Neural cell (in vitro differentiated cells): Measurements from ENCODE around the gene PIGC.

Experiments
- POLR2AphosphoS5 ChIP-seq: IDR thresholded peaks from 2 replicates; pipeline ENCODE4 v1.6.1; 2012
- TF ChIP-seq, protein P1 (sequence below): fragments of 450-650 bp; IDR thresholded peaks from 2 replicates; pipeline ENCODE4 v1.5.1; 2014; ENCODE audit warnings: antibody characterized with exemption, mild to moderate bottlenecking, moderate library complexity; ENCODE audit not compliant: poor library complexity, severe bottlenecking

DNA sequence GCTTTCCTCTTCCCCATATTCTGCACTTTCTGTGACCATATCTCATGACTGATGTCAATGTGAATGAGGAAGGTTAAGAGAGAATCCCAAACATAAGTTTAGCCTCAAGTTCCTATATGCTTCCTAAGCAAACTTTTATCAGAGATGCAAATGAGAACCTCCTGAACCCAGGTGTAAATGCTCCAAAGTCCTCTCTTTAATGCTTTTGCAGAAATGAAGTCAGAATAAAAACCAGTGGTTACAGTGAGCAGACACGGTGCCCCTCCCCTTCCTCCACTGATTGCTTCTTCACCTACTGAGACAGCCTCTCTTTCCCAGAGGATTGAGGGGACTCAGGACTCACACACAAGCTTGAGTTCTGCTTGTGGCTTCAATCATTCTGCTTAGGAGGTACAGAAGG is 11.6 kb upstream of the PIGC start:
- TF ChIP-seq, protein P1, sequence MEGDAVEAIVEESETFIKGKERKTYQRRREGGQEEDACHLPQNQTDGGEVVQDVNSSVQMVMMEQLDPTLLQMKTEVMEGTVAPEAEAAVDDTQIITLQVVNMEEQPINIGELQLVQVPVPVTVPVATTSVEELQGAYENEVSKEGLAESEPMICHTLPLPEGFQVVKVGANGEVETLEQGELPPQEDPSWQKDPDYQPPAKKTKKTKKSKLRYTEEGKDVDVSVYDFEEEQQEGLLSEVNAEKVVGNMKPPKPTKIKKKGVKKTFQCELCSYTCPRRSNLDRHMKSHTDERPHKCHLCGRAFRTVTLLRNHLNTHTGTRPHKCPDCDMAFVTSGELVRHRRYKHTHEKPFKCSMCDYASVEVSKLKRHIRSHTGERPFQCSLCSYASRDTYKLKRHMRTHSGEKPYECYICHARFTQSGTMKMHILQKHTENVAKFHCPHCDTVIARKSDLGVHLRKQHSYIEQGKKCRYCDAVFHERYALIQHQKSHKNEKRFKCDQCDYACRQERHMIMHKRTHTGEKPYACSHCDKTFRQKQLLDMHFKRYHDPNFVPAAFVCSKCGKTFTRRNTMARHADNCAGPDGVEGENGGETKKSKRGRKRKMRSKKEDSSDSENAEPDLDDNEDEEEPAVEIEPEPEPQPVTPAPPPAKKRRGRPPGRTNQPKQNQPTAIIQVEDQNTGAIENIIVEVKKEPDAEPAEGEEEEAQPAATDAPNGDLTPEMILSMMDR, result no peak
- TF ChIP-seq POLR2AphosphoS5, result no peak
